HuH-7.5 (cell line): ENCODE results near the gene DOK3.

Experiments
- DNase-seq: peaks from one replicate; pipeline ENCODE4 v3.0.0; 2011; ENCODE audit warnings: low spot score

Gene DOK3

GRCh38 chr5:177509381-177509951 lies at the start of gene DOK3:
Gene DOK3, minus strand, starts transcription at chr5:177509826. Its CDS starts 286 bp downstream, at chr5:177509540.
- DNase-seq, result no peak

- DNase-seq, result no peak
Measured at GRCh38 chr5:177557796-177558195, 48.2 kb upstream of the DOK3 start.

- DNase-seq, result peak; percentile 39
Measured at GRCh38 chr5:177557041-177557647, 47.5 kb upstream of the DOK3 start.

- DNase-seq, result no peak
Measured at GRCh38 chr5:177555665-177556064, 46.0 kb upstream of the DOK3 start.

GRCh38 chr5:177555228-177555627 lies 45.6 kb upstream of the DOK3 start:
- no peak for DNase-seq

- DNase-seq, result peak; percentile 99
Measured at GRCh38 chr5:177554474-177555111, 45.0 kb upstream of the DOK3 start, which contains the start of gene FAM193B. Gene FAM193B, minus strand, starts transcription at chr5:177554563. Its CDS starts 105 bp downstream, at chr5:177554458.

- peak; percentile 93 for DNase-seq
Measured at GRCh38 chr5:177553671-177554429, 44.2 kb upstream of the DOK3 start.

GRCh38 chr5:177552839-177553455 lies 43.3 kb upstream of the DOK3 start:
- DNase-seq, result no peak

GRCh38 chr5:177550122-177550521 lies 40.5 kb upstream of the DOK3 start:
- DNase-seq, result no peak

GRCh38 chr5:177548495-177548894 lies 38.9 kb upstream of the DOK3 start:
- no peak for DNase-seq

GRCh38 chr5:177547736-177548135 lies 38.1 kb upstream of the DOK3 start:
- no peak for DNase-seq

GRCh38 chr5:177546258-177546741 lies 36.7 kb upstream of the DOK3 start:
- no peak for DNase-seq

GRCh38 chr5:177545487-177546257 lies 36.0 kb upstream of the DOK3 start:
- DNase-seq, result no peak

- DNase-seq, result no peak
Measured at GRCh38 chr5:177542816-177543465, 33.3 kb upstream of the DOK3 start.

- no peak for DNase-seq
Measured at GRCh38 chr5:177540438-177540837, 30.8 kb upstream of the DOK3 start.

GRCh38 chr5:177539411-177539810 lies 29.8 kb upstream of the DOK3 start:
- no peak for DNase-seq

GRCh38 chr5:177538876-177539275 lies 29.2 kb upstream of the DOK3 start:
- DNase-seq, result no peak

- DNase-seq, result peak; percentile 83
Measured at GRCh38 chr5:177537389-177538361, 28.0 kb upstream of the DOK3 start.

GRCh38 chr5:177536386-177536785 lies 26.8 kb upstream of the DOK3 start:
- DNase-seq, result no peak

- DNase-seq, result no peak
Measured at GRCh38 chr5:177535125-177535524, 25.5 kb upstream of the DOK3 start.
